GM18508 (cell line): ENCODE measurements around the gene SNN.

Experiments
- ATAC-seq: cut with Tn5 transposase; IDR thresholded peaks from one replicate; pipeline ENCODE4 v1.9.1; 2021; ENCODE audit warnings: moderate number of reproducible peaks; ENCODE audit not compliant: insufficient read depth, unreplicated experiment

Gene SNN

GRCh38 chr16:11666103-11667055 lies 1.9 kb upstream of the SNN start:
- ATAC-seq: no peak

DNA sequence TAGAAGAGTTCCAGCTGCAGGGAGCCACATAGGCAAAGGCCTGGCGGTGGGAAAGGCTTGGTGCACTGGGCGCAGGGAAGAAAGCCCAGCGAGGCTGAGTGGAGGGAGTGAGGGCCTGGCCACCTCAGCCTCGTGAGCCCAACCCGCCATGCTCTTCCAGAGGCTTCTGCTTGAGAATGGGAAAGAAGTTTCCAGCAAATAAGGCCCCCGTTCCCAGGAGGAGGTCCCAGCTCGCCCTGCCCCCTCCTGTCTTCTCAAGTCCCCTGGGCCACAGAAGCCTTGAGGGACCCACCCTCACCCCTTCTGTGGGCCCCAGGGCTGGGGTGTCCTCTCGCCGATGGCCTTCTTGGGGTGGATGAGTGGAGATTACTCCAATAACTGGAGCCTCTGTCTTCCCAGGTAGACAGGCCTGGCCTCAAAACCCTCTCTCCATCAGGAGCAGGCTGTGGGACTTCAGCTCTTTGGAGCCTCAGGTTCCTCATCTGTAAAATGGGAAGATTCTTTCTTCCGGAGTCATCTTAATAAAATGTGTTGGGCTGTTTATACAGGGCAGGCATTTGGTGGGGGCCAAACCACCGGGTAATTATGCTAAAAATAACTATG lies 933 bp upstream of the SNN start:
- ATAC-seq: no peak

DNA sequence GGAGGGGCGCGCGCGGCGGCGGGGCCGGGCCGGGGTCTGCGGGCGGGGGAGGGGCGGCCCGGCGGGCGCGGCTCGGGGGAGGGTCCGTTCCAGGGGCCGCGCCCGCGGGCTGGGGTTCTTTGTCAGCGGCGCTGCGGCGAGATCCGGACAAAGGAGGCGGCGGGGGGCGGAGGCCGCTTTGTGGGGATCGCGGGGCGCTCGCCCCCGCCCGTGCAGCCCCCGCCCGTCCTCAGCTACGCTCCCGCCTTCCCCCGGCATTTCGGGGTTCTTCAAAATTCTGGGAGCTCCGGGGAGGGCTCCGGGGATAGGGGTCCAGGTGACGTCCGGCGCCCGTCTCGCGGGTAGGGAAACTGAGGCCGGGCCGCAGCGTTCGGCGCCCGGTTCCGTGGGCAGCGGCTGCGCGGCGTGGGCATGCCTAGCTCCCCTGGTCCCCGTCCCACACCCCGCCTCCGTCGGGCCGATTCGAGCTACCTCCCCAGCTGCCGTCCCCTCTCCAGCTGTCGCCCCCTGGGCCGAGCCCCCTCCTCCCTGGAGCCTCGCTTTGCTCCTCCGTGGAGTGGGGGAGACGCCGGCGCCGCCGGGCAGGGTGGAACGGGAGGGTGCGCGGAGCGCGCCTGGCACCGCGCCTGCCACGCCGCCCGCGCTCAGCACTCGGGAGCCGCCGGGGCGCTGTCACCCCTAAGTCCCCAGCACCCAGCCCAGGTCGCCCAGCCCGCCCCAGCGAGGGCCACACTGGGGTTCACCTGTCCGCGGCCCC lies 546 bp downstream of the SNN start:
- ATAC-seq: no peak

- ATAC-seq: no peak
Observed at GRCh38 chr16:11669380-11670146, 1.3 kb downstream of the SNN start.

DNA sequence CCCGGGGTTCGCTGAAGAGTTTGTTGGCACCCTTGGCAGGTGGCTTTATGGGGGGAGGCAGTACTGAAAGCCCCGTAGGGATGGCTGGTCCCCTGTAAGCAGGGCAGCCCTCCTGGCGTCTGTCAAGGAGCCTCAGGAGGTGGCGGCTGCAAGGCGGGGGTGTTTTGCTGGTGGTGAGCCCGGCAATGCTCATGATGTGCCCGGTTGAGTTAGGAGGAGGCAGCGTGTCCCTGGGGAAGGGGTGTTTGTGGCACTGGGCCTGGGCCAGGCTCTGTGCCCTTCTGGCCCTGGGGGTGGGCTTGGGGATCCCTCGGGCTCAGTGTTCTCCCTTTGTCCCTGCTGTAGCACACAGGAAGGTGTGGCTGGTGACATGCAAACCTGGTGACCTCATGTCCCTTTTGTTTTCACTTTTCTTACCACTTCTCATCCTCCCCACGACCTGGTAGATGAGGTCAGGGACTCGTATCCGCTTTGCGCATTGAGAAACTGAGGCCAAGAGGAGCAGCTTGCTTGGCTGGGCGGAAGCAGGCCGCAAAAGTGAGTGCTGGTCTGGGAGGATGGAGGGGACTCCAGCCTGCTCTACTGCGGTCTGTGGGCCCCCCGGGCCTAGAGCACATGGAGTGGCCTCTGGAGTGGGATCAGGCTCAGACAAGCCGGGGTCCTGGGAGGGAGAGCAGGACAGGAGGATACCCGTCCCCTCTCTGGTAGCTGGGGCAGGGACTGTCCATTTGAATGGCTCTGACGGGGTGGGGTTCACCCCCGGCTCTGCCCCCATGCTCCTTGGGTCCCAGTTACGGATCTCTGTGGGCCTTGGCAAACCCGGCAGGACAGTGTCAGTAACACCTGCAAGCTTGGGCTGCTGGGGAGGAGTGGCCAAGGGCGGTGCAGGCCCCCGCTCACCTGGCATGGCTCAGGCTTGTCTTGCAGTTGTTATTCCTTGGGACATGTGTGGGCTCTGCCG lies 2.2 kb downstream of the SNN start:
- no peak for ATAC-seq

- ATAC-seq: no peak
Observed at GRCh38 chr16:11671271-11671670, 3.0 kb downstream of the SNN start.

GRCh38 chr16:11671676-11672075 lies 3.4 kb downstream of the SNN start:
- ATAC-seq: no peak

GRCh38 chr16:11672206-11673090 lies 4.2 kb downstream of the SNN start:
- ATAC-seq: no peak

DNA sequence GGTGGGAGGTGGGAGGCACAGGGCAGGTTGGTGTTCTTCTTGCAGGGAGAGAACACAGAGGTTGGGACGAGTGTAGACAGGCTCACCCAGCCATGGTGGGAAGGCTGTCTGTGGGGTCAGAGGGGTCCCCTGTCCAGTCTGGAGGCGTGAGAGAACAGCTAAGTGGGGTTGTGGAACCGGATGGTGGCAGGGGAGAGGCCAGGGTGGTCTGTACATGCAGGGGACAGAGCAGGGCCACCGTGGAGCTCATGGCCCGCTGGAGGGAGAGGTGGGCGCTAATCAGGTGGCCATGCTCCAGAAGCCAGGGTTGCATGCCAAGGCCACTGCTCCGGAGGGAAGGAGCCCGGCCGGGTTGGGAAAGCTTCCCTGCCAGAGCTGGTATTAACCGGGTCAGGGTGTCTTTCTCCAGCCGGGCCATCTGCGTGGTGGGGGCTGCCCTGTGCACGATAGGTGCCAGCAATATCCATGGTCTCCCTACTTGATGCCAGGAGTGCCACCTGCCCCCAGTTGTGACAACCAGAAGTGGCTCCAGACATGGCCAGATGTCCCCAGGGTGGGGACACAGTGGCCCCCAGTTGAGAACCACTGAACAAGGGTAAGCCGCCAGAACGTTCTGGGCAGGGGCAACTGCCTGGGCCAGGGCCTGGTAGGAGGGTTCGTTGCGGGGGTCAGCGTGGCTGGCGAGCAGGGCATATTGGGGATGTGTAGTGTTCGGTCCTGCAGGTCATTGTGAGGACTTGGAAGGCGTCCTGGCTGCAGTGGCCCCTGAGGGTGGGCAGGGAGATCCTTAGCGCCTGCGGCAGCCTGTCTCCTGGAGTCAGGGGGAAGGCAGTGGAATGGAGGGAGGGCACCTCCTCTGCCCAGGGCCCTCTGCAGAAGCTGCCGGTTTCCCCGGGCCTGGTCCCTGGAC lies 5.1 kb downstream of the SNN start:
- no peak for ATAC-seq

DNA sequence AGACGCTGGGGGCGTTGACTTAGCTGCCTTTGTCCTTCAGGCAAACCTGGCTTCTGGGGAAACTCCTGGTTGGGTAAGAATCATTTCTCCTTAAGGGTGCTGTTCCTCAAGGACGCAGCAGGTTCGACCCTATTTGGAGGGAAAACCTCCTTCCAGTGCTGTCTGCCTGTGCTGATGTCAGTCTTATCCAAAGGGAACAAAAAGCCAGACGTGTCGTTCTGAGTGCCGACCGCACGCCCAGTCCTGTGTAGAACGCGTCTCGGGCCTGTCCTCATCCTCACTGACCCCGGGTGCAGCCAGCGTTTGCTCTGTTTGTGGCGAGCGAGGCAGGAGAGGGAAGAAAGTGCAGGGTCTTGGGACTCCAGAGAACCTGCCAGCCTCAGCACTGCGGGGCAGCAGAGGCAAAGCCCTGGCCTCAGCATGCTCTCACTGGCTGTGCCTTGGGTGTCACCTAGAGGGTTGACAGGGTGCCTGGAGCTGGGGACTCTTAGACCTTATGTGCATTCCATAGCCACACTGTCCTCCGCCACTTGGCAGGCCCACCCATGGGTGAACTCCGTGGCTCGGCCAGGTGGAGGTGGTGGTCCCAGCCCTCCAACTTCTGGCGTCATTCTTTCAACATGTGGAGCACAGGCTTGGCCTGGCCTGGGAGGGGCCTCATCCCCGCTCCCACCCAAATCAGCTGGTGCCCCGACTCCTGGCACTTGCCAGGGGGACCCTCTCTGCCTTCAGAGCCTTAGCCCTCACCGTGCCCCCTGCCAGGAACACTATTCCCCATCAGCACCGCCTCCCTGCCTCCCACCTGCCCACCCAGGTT lies 6.0 kb downstream of the SNN start:
- ATAC-seq: no peak

- ATAC-seq: no peak
Observed at GRCh38 chr16:11674818-11675560, 6.7 kb downstream of the SNN start.

- ATAC-seq: no peak
Observed at GRCh38 chr16:11675561-11676511, 7.6 kb downstream of the SNN start.

DNA sequence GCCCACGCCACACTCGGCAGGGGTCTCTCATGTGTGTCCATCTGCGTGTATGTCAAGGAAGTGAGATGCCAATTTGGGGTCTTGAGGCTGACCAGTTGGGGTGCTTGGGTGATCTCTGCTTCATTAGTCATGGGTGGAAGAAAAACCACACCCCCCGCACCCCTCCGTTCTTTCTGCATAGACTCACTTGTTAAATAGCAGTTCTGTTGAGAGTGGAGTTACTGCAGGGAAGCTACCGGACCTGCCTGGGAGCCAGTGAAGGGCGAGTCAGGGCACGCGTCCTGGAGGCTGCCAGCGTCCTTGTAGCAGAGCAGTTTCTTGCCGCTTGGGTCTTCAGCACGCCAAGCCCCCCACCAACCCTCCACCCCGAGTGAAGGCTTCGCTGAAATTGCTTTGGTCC lies 8.5 kb downstream of the SNN start:
- ATAC-seq: no peak

- ATAC-seq: no peak
Observed at GRCh38 chr16:11677451-11677951, 9.2 kb downstream of the SNN start.
